Islet precursor cell (in vitro differentiated cells): ENCODE measurements around the gene AIDA.
A peak's percentile ranks its signal among the peaks of the same experiment; 100 is the strongest.
"Not testable (repeated sequence)": the region's sequence is repeated elsewhere in the genome, so short reads cannot be mapped to it uniquely, and the experiment has no call there.

ENCODE experiments used
- DNase-seq: peaks from one replicate; pipeline ENCODE4 v3.0.0-alpha.2; 2018

The AIDA gene

GRCh38 chr1:222711319-222712252 is 705 bp downstream of the AIDA start:
- DNase-seq: peak; percentile 85

GRCh38 chr1:222709700-222710153 is 2.6 kb downstream of the AIDA start:
- DNase-seq: no peak

- no peak for DNase-seq
These were observed 5.5 kb downstream of the AIDA start for GRCh38 chr1:222706815-222707214.

- DNase-seq: no peak
These were observed 8.0 kb downstream of the AIDA start for GRCh38 chr1:222704260-222704659.

- DNase-seq: no peak
These were observed 10.1 kb downstream of the AIDA start for GRCh38 chr1:222702210-222702609.

- no peak for DNase-seq
These were observed 14.5 kb downstream of the AIDA start for GRCh38 chr1:222697826-222698225.

GRCh38 chr1:222697203-222697602 is 15.1 kb downstream of the AIDA start:
- no peak for DNase-seq

- no peak for DNase-seq
These were observed 15.6 kb downstream of the AIDA start for GRCh38 chr1:222696741-222697140.

GRCh38 chr1:222694927-222695326 is 17.4 kb downstream of the AIDA start:
- no peak for DNase-seq

GRCh38 chr1:222691016-222691415 is 21.3 kb downstream of the AIDA start:
- DNase-seq: no peak

- DNase-seq: no peak
These were observed 32.2 kb downstream of the AIDA start for GRCh38 chr1:222680080-222680479.

GRCh38 chr1:222670110-222670509 is 42.2 kb downstream of the AIDA start:
- no peak for DNase-seq

- DNase-seq: not testable (repeated sequence)
These were observed 43.2 kb downstream of the AIDA start for GRCh38 chr1:222669107-222669506.

- DNase-seq: not testable (repeated sequence)
These were observed 44.1 kb downstream of the AIDA start for GRCh38 chr1:222668184-222668583.

GRCh38 chr1:222665964-222666363 is 46.3 kb downstream of the AIDA start:
- no peak for DNase-seq

GRCh38 chr1:222663431-222663934 is 48.8 kb downstream of the AIDA start:
- no peak for DNase-seq

GRCh38 chr1:222657899-222658298 is 54.4 kb downstream of the AIDA start:
- no peak for DNase-seq

GRCh38 chr1:222656391-222657155 is 55.7 kb downstream of the AIDA start:
- no peak for DNase-seq

GRCh38 chr1:222654849-222655248 is 57.4 kb downstream of the AIDA start:
- DNase-seq: no peak

- DNase-seq: no peak
These were observed 59.0 kb downstream of the AIDA start for GRCh38 chr1:222653178-222653827.

GRCh38 chr1:222652676-222653075 is 59.6 kb downstream of the AIDA start:
- DNase-seq: no peak

- DNase-seq: no peak
These were observed 67.7 kb downstream of the AIDA start for GRCh38 chr1:222644636-222644980.

GRCh38 chr1:222643938-222644635 is 68.2 kb downstream of the AIDA start:
- peak; percentile 99 for DNase-seq
